AG04449 (cell line): ENCODE data around the gene PLD5.
"Not testable (repeated sequence)": the region's sequence is repeated elsewhere in the genome, so short reads cannot be mapped to it uniquely, and the experiment has no call there.

Experiments
- CTCF ChIA-PET: fragments of 350-600 bp; formaldehyde crosslinking; extraction: SDS; loops from one replicate; lab custom pipeline; 2021; ENCODE audit warnings: antibody characterized with exemption; lab: Yijun Ruan, JAX
- POLR2A ChIA-PET: fragments of 400-600, 350-600 bp; formaldehyde crosslinking; extraction: SDS; loops from one replicate; lab custom pipeline; 2020; ENCODE audit warnings: antibody characterized with exemption, inconsistent platforms; lab: Yijun Ruan, JAX
- DNase-seq: peaks from one replicate; pipeline ENCODE4 v3.0.0-alpha.2; 2010; ENCODE audit warnings: low read depth, low spot score
- H3K4me3 ChIP-seq: 2 replicates; pipeline ENCODE4 v1.5.1; 2011; ENCODE audit warnings: low read depth, mild to moderate bottlenecking, control low read depth, low read length
- TF ChIP-seq, protein P1 (sequence below): IDR thresholded peaks from one replicate; pipeline ENCODE4 v1.5.1; 2011; ENCODE audit warnings: mild to moderate bottlenecking, moderate library complexity, low read length, control low read depth, inconsistent platforms; ENCODE audit not compliant: insufficient read depth; ENCODE audit errors: missing control alignments

The PLD5 gene

GRCh38 chr1:242219905-242220304, 304.6 kb downstream of the PLD5 start:
- DNase-seq = no peak
- ChIA-PET POLR2A (no interaction called here), CTCF (no interaction called here)
- TF ChIP-seq, protein P1, sequence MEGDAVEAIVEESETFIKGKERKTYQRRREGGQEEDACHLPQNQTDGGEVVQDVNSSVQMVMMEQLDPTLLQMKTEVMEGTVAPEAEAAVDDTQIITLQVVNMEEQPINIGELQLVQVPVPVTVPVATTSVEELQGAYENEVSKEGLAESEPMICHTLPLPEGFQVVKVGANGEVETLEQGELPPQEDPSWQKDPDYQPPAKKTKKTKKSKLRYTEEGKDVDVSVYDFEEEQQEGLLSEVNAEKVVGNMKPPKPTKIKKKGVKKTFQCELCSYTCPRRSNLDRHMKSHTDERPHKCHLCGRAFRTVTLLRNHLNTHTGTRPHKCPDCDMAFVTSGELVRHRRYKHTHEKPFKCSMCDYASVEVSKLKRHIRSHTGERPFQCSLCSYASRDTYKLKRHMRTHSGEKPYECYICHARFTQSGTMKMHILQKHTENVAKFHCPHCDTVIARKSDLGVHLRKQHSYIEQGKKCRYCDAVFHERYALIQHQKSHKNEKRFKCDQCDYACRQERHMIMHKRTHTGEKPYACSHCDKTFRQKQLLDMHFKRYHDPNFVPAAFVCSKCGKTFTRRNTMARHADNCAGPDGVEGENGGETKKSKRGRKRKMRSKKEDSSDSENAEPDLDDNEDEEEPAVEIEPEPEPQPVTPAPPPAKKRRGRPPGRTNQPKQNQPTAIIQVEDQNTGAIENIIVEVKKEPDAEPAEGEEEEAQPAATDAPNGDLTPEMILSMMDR = no peak
- no peak overlapping the region for H3K4me3 ChIP-seq

DNA sequence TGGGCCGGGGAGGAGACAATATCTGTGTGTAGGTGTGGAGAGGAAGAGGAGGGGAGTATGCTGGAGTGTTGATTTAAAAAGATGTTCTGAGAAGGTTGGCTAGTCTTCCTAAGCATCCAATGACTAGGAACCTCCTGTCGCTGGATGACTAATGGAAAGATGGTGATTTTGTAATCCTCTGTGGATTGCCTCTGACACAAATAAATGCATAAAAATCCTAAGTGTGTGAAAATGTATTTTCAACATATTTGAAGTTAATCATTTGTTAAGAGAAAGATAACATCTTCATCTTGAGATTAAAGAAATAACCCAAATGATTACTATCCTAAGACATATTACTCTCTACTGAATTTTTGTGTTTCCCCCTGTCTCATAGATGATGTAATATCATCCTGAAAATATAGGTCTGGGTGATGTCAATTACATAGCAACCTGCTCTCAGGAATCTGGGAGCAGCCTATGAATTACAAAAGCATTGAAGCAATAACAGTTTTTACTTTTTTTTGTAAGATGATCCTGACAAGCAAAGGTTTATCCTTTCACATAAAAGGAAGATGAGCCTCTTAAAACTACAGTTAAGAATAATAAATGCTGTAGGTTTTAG, 305.1 kb downstream of the PLD5 start:
- no peak overlapping the region for H3K4me3 ChIP-seq
- ChIA-PET POLR2A (no interaction called here), CTCF (no interaction called here)
- TF ChIP-seq, protein P1 = no peak
- DNase-seq = no peak

DNA sequence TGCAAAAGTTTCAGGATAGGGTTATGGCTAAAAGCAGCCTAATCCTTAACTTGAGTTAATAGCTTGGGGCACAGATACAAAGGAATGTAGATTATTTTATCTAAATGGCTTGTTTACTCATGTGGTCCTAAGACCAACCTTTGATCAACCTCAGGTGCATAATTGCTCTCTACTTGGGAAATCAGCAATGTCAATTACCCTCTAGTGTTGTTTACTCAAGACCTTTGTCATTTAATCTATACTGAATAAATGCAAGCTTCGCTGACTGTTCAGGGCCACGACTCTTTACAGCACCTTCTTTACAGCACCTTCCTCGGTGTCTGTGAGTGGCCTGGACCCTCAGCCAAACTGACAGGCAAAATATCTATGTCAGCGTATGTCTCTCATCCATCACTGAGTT, 308.1 kb downstream of the PLD5 start:
- ChIA-PET CTCF (no interaction called here), POLR2A (no interaction called here)
- DNase-seq = no peak
- TF ChIP-seq, protein P1 = no peak
- H3K4me3 ChIP-seq = no peak overlapping the region

DNA sequence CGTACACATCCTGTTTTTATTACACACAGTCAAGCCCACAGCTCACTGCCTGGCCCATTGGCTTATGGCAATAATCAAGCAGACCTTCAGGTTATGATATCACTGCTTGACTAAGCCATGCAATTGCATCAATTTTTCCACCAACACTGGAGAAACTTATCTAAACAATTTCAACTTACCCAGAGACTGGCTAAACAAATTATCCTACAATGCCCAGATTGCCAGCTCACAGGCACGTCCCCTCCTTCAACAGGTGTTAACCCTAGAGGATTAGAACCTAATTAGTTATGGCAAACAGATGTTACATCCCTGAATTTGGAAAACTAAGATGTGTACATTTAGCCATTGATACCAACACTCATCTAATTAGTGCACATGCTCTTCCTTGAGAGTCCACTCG, 310.0 kb downstream of the PLD5 start:
- H3K4me3 ChIP-seq, POLR2A ChIA-PET, DNase-seq, CTCF ChIA-PET: not testable (repeated sequence)

- CTCF ChIA-PET = not testable (repeated sequence)
These were observed 311.5 kb downstream of the PLD5 start for GRCh38 chr1:242212961-242213360.

DNA sequence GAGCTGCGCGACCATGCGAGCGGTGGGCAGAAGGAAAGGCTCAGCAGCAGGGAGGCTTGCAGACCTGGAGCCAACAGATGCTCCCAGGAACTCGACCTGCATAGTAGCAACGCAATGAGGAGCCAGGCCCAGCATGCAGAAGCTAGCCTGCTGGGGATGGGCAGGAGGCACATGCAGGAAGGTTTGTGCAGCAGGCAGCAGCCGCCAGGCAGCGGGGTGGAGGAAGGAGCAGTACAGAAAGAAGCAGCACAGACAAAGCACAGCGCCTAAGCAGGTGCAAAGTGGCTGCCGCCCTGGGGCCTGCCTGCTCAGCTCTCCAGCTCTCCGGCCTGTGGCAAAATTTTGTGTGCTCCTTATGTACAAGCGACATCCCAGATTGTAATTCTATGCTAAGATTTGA, 312.1 kb downstream of the PLD5 start:
- ChIA-PET CTCF (no interaction called here), POLR2A (no interaction called here)
- no peak for DNase-seq
- TF ChIP-seq, protein P1 = no peak
- H3K4me3 ChIP-seq = no peak overlapping the region

More at GRCh38 chr1:242212961-242213360, 311.5 kb downstream of the PLD5 start:
- DNase-seq, POLR2A ChIA-PET, H3K4me3 ChIP-seq: not testable (repeated sequence)

DNA sequence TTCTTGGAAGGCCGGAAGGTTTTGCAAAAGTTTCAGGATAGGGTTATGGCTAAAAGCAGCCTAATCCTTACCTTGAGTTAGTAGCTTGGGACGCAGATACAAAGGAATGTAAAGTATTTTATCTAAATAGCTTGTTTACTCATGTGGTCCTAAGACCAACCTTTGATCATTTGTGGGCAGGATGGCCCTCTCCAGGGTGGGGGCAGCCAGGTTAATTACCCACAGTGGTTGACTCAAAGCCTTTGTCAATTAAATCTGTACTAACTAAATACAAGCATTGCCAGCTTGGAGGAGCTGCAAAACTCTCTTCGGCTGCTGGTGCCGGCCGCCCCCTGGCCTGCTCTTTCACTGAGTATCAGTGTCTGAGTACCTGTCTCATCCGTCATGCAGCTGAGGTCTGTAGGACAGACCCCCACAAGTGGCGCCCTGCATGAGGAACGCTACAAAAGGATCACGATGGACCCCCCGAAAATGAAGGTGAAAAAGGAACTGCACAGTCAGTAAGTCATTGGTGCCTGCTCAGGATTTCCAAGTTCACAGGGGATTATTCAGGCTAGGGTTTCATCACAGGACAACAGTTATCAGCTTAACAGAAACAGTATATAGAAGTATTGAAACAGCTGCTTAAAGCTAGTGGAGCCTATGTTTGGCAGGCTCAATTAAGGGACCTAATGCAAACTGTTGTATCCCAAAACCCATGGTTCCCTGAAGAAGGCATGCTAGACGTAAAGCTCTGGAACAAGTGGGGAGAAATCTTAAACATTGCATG, 313.1 kb downstream of the PLD5 start:
- ChIA-PET POLR2A (no interaction called here), CTCF (no interaction called here)
- TF ChIP-seq, protein P1 = no peak
- no peak for DNase-seq
- no peak overlapping the region for H3K4me3 ChIP-seq

DNA sequence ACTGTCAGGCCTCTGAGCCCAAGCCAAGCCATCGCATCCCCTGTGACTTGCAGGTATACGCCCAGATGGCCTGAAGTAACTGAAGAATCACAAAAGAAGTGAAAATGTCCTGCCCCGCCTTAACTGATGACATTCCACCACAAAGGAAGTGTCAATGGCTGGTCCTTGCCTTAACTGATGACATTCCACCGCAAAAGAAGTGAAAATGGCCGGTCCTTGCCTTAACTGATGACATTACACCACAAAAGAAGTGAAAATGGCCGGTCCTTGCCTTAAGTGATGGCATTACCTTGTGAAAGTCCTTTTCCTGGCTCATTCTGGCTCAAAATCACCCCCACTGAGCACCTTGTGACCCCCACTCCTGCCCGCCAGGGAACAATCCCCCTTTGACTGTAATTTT, 314.2 kb downstream of the PLD5 start:
- CTCF ChIA-PET, POLR2A ChIA-PET, H3K4me3 ChIP-seq, DNase-seq: not testable (repeated sequence)
